AG04449 (cell line): Measurements from ENCODE around the gene ERC2.

Experiments used
- CTCF ChIA-PET: fragments of 350-600 bp; formaldehyde crosslinking; extraction: SDS; loops from one replicate; lab custom pipeline; 2021; ENCODE audit warnings: antibody characterized with exemption; lab: Yijun Ruan, JAX
- POLR2A ChIA-PET: fragments of 400-600, 350-600 bp; formaldehyde crosslinking; extraction: SDS; loops from one replicate; lab custom pipeline; 2020; ENCODE audit warnings: antibody characterized with exemption, inconsistent platforms; lab: Yijun Ruan, JAX
- DNase-seq: peaks from one replicate; pipeline ENCODE4 v3.0.0-alpha.2; 2010; ENCODE audit warnings: low read depth, low spot score
- H3K4me3 ChIP-seq: 2 replicates; pipeline ENCODE4 v1.5.1; 2011; ENCODE audit warnings: low read depth, mild to moderate bottlenecking, control low read depth, low read length
- CTCF ChIP-seq: IDR thresholded peaks from one replicate; pipeline ENCODE4 v1.5.1; 2011; ENCODE audit warnings: mild to moderate bottlenecking, moderate library complexity, low read length, control low read depth, inconsistent platforms; ENCODE audit not compliant: insufficient read depth; ENCODE audit errors: missing control alignments

ERC2 gene

GRCh38 chr3:55728461-55729100, 739.7 kb downstream of the ERC2 start:
- H3K4me3 ChIP-seq, result no peak overlapping the region
- no peak for TF ChIP-seq CTCF
- CTCF ChIA-PET, result interaction anchor here (1.1 kb wide), 1 partner anchor 17 kb away, joined by 3 read pairs; no protein-coding TSS in a partner anchor
- POLR2A ChIA-PET, result no interaction called here
- DNase-seq, result no peak

GRCh38 chr3:55726501-55726775, 741.8 kb downstream of the ERC2 start:
- no peak overlapping the region for H3K4me3 ChIP-seq
- CTCF ChIA-PET, result interaction anchor here (1.4 to 1.5 kb wide), 2 partner anchors 21 to 873 kb away, joined by 3 to 4 read pairs; no protein-coding TSS in a partner anchor
- POLR2A ChIA-PET, result no interaction called here
- DNase-seq, result no peak
- no peak for TF ChIP-seq CTCF

GRCh38 chr3:55725681-55726500, 742.4 kb downstream of the ERC2 start:
- ChIA-PET CTCF (interaction anchor here (1.1 to 2.1 kb wide), 3 partner anchors 11 to 873 kb away, joined by 3 to 5 read pairs (median 3); no protein-coding TSS in a partner anchor), POLR2A (no interaction called here)
- TF ChIP-seq CTCF, result no peak
- no peak overlapping the region for H3K4me3 ChIP-seq
- DNase-seq, result no peak

- CTCF ChIA-PET, result interaction anchor here (1.1 to 2.1 kb wide), 3 partner anchors 12 to 872 kb away, joined by 3 to 5 read pairs (median 3); no protein-coding TSS in a partner anchor
- H3K4me3 ChIP-seq, result no peak overlapping the region
- no peak for DNase-seq
- POLR2A ChIA-PET, result no interaction called here
- TF ChIP-seq CTCF, result no peak
Measured at GRCh38 chr3:55724821-55725220, 743.4 kb downstream of the ERC2 start.

- POLR2A ChIA-PET, result no interaction called here
Measured at GRCh38 chr3:55724407-55724784, 743.9 kb downstream of the ERC2 start.

More at GRCh38 chr3:55724407-55724784, 743.9 kb downstream of the ERC2 start:
- H3K4me3 ChIP-seq, result no peak overlapping the region
- CTCF ChIA-PET, result interaction anchor here (1.1 to 2.1 kb wide), 2 partner anchors 12 to 24 kb away, joined by 3 to 5 read pairs; no protein-coding TSS in a partner anchor
- no peak for TF ChIP-seq CTCF
- no peak for DNase-seq
